ENCODE measurements around the gene SCAF11. TPM values are rescaled to one million over a fixed set of nuclear protein-coding genes. Genes with fewer than 3 reads are reported as not detected.
"Not testable (repeated sequence)": the region's sequence is repeated elsewhere in the genome, so short reads cannot be mapped to it uniquely, and the experiment has no call there.

SCAF11 gene
- total RNA-seq, 1 experiment from 2014 or later: 79.8 TPM

DNA sequence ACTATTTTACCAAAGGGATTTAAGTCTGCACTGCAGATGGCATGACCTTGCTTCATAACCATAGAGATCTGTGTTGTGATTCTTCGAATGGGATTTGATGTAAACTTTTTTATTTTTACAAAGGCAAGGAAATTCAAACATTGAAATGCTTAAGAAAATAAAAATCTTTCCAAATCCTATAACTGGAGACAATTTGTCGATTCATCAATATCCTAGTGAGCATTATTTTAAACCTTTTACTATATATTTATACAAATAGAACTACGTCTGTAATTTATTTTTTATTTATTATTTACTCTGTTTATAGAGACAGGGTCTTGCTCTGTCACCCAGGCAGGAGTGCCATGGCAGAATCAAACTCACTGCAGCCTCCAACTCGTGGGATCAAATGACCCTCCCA is 14.3 kb upstream of the SCAF11 start:
- H3K79me2 ChIP-seq (ENCODE audit: insufficient read depth, low read length): no peaks in the 10 kb centered on the region
- no peak for ATAC-seq
- H2AFZ ChIP-seq (ENCODE audit: low read depth, low read length, poor library complexity, severe bottlenecking): no peak overlapping the region
- ChIA-PET CTCF (interaction anchor here (1.0 to 1.2 kb wide), 2 partner anchors 13 to 242 kb away, joined by 4 to 5 read pairs; no protein-coding TSS in a partner anchor), RAD21 (ENCODE audit: low non-redundant PET in 1 of 2, low total read pairs in 2 of 2, uncharacterized antibody in 2 of 2, unreplicated experiment in 2 of 2) (interaction anchor here in 1 of 2 experiments (0.6 kb wide), 1 partner anchor 10 kb away, joined by 3 read pairs; no protein-coding TSS in a partner anchor), POLR2A (interaction anchor here (1.4 kb wide), 1 partner anchor 13 kb away, joined by 5 read pairs; no protein-coding TSS in a partner anchor)
- no peak overlapping the region for H3K4me3 ChIP-seq (replicated peaks in 1 of 2; ENCODE audit: low read depth in 1 of 2, low read length in 2 of 2)
- no peaks in the 10 kb centered on the region for H3K9me3 ChIP-seq (ENCODE audit: control insufficient read depth in 1 of 2, insufficient read depth in 1 of 2, low read depth in 1 of 2, low read length in 2 of 2)
- TF ChIP-seq ZNF274 (IDR thresholded peaks at IDR 0.05; ENCODE audit: low read depth, low read length): no peak
- TF ChIP-seq, protein P1, sequence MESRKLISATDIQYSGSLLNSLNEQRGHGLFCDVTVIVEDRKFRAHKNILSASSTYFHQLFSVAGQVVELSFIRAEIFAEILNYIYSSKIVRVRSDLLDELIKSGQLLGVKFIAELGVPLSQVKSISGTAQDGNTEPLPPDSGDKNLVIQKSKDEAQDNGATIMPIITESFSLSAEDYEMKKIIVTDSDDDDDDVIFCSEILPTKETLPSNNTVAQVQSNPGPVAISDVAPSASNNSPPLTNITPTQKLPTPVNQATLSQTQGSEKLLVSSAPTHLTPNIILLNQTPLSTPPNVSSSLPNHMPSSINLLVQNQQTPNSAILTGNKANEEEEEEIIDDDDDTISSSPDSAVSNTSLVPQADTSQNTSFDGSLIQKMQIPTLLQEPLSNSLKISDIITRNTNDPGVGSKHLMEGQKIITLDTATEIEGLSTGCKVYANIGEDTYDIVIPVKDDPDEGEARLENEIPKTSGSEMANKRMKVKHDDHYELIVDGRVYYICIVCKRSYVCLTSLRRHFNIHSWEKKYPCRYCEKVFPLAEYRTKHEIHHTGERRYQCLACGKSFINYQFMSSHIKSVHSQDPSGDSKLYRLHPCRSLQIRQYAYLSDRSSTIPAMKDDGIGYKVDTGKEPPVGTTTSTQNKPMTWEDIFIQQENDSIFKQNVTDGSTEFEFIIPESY (IDR thresholded peaks at IDR 0.05; ENCODE audit: extremely low read depth, insufficient replicate concordance, low read length): no peak
- no peak for TF ChIP-seq CBX3 (IDR thresholded peaks at IDR 0.05; ENCODE audit: low read depth)
- no peak for TF ChIP-seq FOSL1 (IDR thresholded peaks at IDR 0.05; ENCODE audit: low read depth)
- TF ChIP-seq CEBPB (IDR thresholded peaks at IDR 0.05; ENCODE audit: low read depth): no peak
- TF ChIP-seq SP1 (IDR thresholded peaks at IDR 0.05; ENCODE audit: low read depth): no peak
- intact Hi-C loops (cut with micrococcal nuclease): no loop called here
- H3K4me2 ChIP-seq (ENCODE audit: low read length): no peak overlapping the region
- H3K27me3 ChIP-seq (ENCODE audit: insufficient read depth, low read length): no peaks in the 10 kb centered on the region
- no peak overlapping the region for H3K27ac ChIP-seq (ENCODE audit: low read depth, low read length)
- no TSS peak for BruUV-seq (replicated peaks)
- no peaks in the 10 kb centered on the region for H3K4me1 ChIP-seq (ENCODE audit: control insufficient read depth in 1 of 2, insufficient read depth in 2 of 2, low read length in 2 of 2)
- H4K20me1 ChIP-seq (ENCODE audit: insufficient read depth): no peaks in the 10 kb centered on the region
- H3K36me3 ChIP-seq (ENCODE audit: control insufficient read depth in 1 of 2, insufficient read depth in 2 of 2, low read length in 2 of 2): no peaks in the 10 kb centered on the region
- no peaks in the 10 kb centered on the region for H3K9me2 ChIP-seq (ENCODE audit: insufficient read depth)
- no peak overlapping the region for H3K9ac ChIP-seq (ENCODE audit: low read length)
- DNase-seq (ENCODE audit: low read depth, low spot score): no peak

DNA sequence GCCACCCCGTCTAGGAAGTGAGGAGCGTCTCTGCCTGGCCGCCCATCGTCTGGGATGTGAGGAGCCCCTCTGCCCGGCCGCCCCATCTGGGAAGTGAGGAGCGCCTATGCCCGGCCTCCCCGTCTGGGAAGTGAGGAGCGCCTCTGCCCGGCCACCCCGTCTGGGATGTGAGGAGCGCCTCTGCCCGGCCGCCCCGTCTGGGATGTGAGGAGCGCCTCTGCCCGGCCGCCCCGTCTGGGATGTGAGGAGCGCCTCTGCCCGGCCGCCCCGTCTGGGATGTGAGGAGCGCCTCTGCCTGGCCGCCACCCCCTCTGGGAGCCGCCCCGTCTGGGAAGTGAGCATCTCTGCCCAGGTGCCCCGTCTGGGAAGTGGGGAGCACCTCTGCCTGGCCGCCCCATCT is 9.7 kb upstream of the SCAF11 start:
- H3K27ac ChIP-seq (ENCODE audit: low read depth, low read length); H3K9ac ChIP-seq (ENCODE audit: low read length); H3K4me1 ChIP-seq (ENCODE audit: control insufficient read depth in 1 of 2, insufficient read depth in 2 of 2, low read length in 2 of 2); intact Hi-C loops (cut with micrococcal nuclease); H3K9me3 ChIP-seq (ENCODE audit: control insufficient read depth in 1 of 2, insufficient read depth in 1 of 2, low read depth in 1 of 2, low read length in 2 of 2); H4K20me1 ChIP-seq (ENCODE audit: insufficient read depth); ATAC-seq; CTCF ChIA-PET; BruUV-seq (replicated peaks); DNase-seq (ENCODE audit: low read depth, low spot score); RAD21 ChIA-PET (ENCODE audit: low non-redundant PET in 1 of 2, low total read pairs in 2 of 2, uncharacterized antibody in 2 of 2, unreplicated experiment in 2 of 2); H3K9me2 ChIP-seq (ENCODE audit: insufficient read depth); H3K79me2 ChIP-seq (ENCODE audit: insufficient read depth, low read length); H3K4me3 ChIP-seq (replicated peaks in 1 of 2; ENCODE audit: low read depth in 1 of 2, low read length in 2 of 2); H3K36me3 ChIP-seq (ENCODE audit: control insufficient read depth in 1 of 2, insufficient read depth in 2 of 2, low read length in 2 of 2); H3K27me3 ChIP-seq (ENCODE audit: insufficient read depth, low read length); POLR2A ChIA-PET; H3K4me2 ChIP-seq (ENCODE audit: low read length); H2AFZ ChIP-seq (ENCODE audit: low read depth, low read length, poor library complexity, severe bottlenecking): not testable (repeated sequence)

Data from HCT116 (cell line).